Measurements from ENCODE around the gene DYNC2H1. TPM values are rescaled to one million over a fixed set of nuclear protein-coding genes. Genes with fewer than 3 reads are reported as not detected.
"Not testable (repeated sequence)": the region's sequence is repeated elsewhere in the genome, so short reads cannot be mapped to it uniquely, and the experiment has no call there.

DYNC2H1 gene
- total and polyA plus RNA-seq, 4 donors: 0.88 to 22.1 (median 16.5) TPM

DNA sequence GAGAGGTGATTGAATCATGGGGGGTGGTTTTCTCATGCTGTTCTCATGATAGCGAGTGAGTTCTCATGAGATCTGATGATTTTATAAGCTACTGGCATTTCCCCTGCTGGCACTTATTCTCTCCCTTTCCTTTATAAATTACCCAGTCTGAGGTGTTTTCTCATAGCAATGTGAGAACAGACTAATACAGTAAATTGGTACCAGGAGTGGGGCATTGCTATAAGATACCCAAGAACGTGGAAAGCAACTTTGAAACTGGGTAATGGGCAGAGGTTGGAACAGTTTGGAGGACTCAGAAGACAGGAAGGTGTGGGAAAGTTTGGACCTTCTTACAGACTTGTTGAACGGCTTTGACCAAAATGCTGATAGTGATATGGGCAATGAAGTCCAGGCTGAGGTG, 265.0 kb downstream of the DYNC2H1 start:
- H3K27ac ChIP-seq (ENCODE audit: low read depth in 1 of 2, low read length in 2 of 2); H3K36me3 ChIP-seq (ENCODE audit: control insufficient read depth in 1 of 2, insufficient read depth in 2 of 2, low read length in 1 of 2); DNase-seq; H3K4me1 ChIP-seq (ENCODE audit: control insufficient read depth in 1 of 2, insufficient read depth in 2 of 2, low read length in 2 of 2); H3K4me3 ChIP-seq (ENCODE audit: low read length in 2 of 2); ATAC-seq (ENCODE audit: low FRiP score); intact Hi-C loops (cut with DNase I); H3K9me3 ChIP-seq (ENCODE audit: control insufficient read depth, low read length); H3K27me3 ChIP-seq (ENCODE audit: control insufficient read depth in 1 of 2, insufficient read depth in 2 of 2, low read length in 1 of 2): not testable (repeated sequence)
- 63 to 80% methylated on average over 3 of the region's 3 CpGs for WGBS, 2 donors

DNA sequence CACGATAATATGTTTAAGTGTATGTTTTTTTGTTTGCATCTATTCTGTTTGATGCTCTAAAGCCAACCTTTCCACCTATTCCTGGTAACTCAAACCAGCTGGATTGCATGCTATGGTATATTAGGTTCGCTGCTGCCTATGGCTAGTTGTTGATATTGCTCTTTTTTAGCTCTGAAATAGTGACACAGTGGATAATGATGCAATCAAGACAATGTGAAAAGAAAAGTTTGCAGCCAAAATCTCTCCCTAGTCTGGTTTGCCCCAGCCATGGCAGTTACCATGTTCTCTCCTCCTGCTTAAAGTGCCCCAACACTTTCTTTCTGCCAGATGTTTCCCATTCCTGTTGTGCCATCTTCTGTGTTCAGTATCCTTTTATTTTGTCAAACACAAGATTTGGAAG, 269.7 kb downstream of the DYNC2H1 start:
- H3K9me3 ChIP-seq (ENCODE audit: control insufficient read depth, low read length): no peaks in the 10 kb centered on the region
- WGBS, 2 donors: 87 to 89% methylated on average over 2 of the region's 2 CpGs
- H3K27ac ChIP-seq (ENCODE audit: low read depth in 1 of 2, low read length in 2 of 2): no peak overlapping the region
- no peaks in the 10 kb centered on the region for H3K36me3 ChIP-seq (ENCODE audit: control insufficient read depth in 1 of 2, insufficient read depth in 2 of 2, low read length in 1 of 2)
- H3K27me3 ChIP-seq (ENCODE audit: control insufficient read depth in 1 of 2, insufficient read depth in 2 of 2, low read length in 1 of 2): no peaks in the 10 kb centered on the region
- DNase-seq: no peak
- H3K4me3 ChIP-seq (ENCODE audit: low read length in 2 of 2): no peak overlapping the region
- ATAC-seq (ENCODE audit: low FRiP score): no peak
- no peaks in the 10 kb centered on the region for H3K4me1 ChIP-seq (ENCODE audit: control insufficient read depth in 1 of 2, insufficient read depth in 2 of 2, low read length in 2 of 2)
- intact Hi-C loops (cut with DNase I): no loop called here

DNA sequence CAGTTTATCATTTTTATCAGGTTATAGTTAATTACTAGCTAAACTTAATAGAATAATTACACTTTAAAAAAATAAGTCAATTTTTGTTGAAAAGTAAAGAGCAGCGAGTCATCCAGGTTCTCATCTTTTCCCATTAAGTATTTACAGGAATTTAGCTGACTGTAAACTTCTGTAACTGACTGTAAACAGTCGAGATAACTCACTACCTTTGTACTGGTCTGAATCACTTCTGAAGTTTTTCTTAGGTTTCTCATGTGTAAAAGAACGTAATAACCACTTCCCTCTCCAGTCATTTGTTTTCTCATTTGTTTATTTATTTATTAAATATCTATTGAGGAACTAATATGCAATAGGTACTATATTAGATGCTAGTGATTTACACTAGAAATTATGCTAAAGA, 270.8 kb downstream of the DYNC2H1 start:
- WGBS, 2 donors: 91% methylated on average over 3 of the region's 3 CpGs
- DNase-seq: no peak
- Histone ChIP-seq H3K4me1 (ENCODE audit: control insufficient read depth in 1 of 2, insufficient read depth in 2 of 2, low read length in 2 of 2) (no peaks in the 10 kb centered on the region), H3K4me3 (ENCODE audit: low read length in 2 of 2) (no peak overlapping the region), H3K27me3 (ENCODE audit: control insufficient read depth in 1 of 2, insufficient read depth in 2 of 2, low read length in 1 of 2) (no peaks in the 10 kb centered on the region), H3K27ac (ENCODE audit: low read depth in 1 of 2, low read length in 2 of 2) (no peak overlapping the region), H3K36me3 (ENCODE audit: control insufficient read depth in 1 of 2, insufficient read depth in 2 of 2, low read length in 1 of 2) (no peaks in the 10 kb centered on the region), H3K9me3 (ENCODE audit: control insufficient read depth, low read length) (no peaks in the 10 kb centered on the region)
- no peak for ATAC-seq (ENCODE audit: low FRiP score)
- intact Hi-C loops (cut with DNase I): no loop called here

DNA sequence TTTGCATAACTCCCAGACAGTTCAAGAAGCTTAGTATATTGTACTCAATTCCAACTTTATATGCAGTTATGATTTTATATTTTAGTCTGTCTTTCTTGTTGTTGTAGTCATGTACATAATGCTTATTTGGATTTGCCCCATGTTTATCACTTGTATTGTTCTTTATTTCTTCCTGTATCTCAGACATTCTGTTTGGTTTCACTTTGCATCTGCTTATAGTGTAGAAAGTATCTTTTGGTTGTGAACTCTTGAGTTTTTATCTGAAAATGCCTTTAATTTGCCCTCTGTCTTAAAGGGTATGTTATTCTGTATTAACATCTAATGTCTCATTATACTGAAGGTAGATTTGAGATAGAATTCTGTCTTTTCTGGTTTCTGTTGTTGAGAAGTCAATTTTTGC, 275.4 kb downstream of the DYNC2H1 start:
- H3K36me3 ChIP-seq (ENCODE audit: control insufficient read depth in 1 of 2, insufficient read depth in 2 of 2, low read length in 1 of 2): no peaks in the 10 kb centered on the region
- intact Hi-C loops (cut with DNase I): no loop called here
- DNase-seq: no peak
- ATAC-seq (ENCODE audit: low FRiP score): no peak
- no peak overlapping the region for H3K27ac ChIP-seq (ENCODE audit: low read depth in 1 of 2, low read length in 2 of 2)
- no peaks in the 10 kb centered on the region for H3K27me3 ChIP-seq (ENCODE audit: control insufficient read depth in 1 of 2, insufficient read depth in 2 of 2, low read length in 1 of 2)
- H3K9me3 ChIP-seq (ENCODE audit: control insufficient read depth, low read length): no peaks in the 10 kb centered on the region
- H3K4me1 ChIP-seq (ENCODE audit: control insufficient read depth in 1 of 2, insufficient read depth in 2 of 2, low read length in 2 of 2): no peaks in the 10 kb centered on the region
- H3K4me3 ChIP-seq (ENCODE audit: low read length in 2 of 2): no peak overlapping the region

DNA sequence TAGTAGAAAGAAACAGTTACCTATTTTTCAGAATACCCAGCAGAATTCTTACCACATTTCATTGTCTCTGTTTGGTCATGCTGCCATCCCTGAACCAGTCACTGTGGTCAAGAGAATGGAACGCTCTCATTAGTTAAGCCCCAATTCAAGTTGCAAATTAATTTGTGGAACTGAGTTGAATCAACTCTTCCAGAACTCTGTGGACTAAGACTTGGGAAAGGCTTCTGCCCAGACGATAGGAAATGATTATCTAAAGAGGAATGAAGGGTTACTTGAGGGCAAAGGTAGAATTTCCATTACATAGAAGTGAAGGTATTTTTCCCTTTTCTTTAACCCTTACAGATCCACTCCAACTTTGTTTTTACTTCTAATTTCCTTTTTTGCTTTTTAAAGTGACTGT, 286.4 kb downstream of the DYNC2H1 start:
- WGBS, 2 donors: 49 to 52% methylated on average over 2 of the region's 2 CpGs
- ATAC-seq (ENCODE audit: low FRiP score): no peak
- Histone ChIP-seq H3K27ac (ENCODE audit: low read depth in 1 of 2, low read length in 2 of 2) (no peak overlapping the region), H3K4me3 (ENCODE audit: low read length in 2 of 2) (no peak overlapping the region), H3K36me3 (ENCODE audit: control insufficient read depth in 1 of 2, insufficient read depth in 2 of 2, low read length in 1 of 2) (peaks cover 0 to 1% of the 10 kb centered on the region in 2 donors), H3K9me3 (ENCODE audit: control insufficient read depth, low read length) (peaks cover 2% of the 10 kb centered on the region), H3K4me1 (ENCODE audit: control insufficient read depth in 1 of 2, insufficient read depth in 2 of 2, low read length in 2 of 2) (no peaks in the 10 kb centered on the region), H3K27me3 (ENCODE audit: control insufficient read depth in 1 of 2, insufficient read depth in 2 of 2, low read length in 1 of 2) (no peaks in the 10 kb centered on the region)
- DNase-seq: no peak
- intact Hi-C loops (cut with DNase I): no loop called here

DNA sequence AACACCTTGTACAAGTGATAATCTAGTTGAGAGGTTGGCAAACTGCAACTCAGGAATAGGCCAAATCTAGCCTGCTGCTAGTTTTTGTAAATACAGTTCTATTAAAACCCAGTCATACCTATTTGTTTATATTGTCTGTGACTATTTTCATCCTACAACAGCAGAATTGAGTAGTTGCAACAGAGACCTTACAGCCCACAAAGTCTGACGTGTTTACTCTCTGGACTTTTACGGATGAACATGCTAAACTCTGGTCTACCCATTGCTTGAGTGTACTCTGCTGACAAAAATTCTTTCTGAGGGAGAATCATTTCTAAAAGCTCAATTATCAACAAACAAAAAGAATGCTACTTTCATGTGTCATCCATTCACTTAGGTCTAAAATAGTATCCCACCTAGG, 287.0 kb downstream of the DYNC2H1 start:
- Histone ChIP-seq H3K4me3 (ENCODE audit: low read length in 2 of 2) (no peak overlapping the region), H3K27me3 (ENCODE audit: control insufficient read depth in 1 of 2, insufficient read depth in 2 of 2, low read length in 1 of 2) (no peaks in the 10 kb centered on the region), H3K27ac (ENCODE audit: low read depth in 1 of 2, low read length in 2 of 2) (no peak overlapping the region), H3K9me3 (ENCODE audit: control insufficient read depth, low read length) (peaks cover 2% of the 10 kb centered on the region), H3K4me1 (ENCODE audit: control insufficient read depth in 1 of 2, insufficient read depth in 2 of 2, low read length in 2 of 2) (no peaks in the 10 kb centered on the region), H3K36me3 (ENCODE audit: control insufficient read depth in 1 of 2, insufficient read depth in 2 of 2, low read length in 1 of 2) (peaks cover 0 to 1% of the 10 kb centered on the region in 2 donors)
- no peak for ATAC-seq (ENCODE audit: low FRiP score)
- no peak for DNase-seq
- intact Hi-C loops (cut with DNase I): no loop called here
- WGBS, 2 donors: 86 to 99% methylated on average over 2 of the region's 2 CpGs

DNA sequence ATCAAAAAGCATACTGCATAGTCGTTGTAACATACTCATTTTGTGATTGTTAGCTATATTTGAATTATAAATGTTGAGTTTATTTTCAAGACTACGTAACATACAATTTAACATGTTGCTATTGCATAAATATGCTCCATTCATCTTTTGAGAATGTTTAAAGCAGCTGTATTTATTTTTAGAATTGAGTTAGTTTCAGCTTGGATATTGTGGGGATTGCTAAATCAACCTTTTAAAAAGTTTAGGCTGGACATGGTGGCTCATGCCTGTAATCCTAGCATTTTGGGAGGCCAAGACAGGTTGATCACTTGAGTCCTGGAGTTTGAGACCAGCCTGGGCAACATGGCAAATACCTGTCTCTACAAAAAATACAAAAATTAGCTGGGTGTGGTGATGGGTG, 288.1 kb downstream of the DYNC2H1 start:
- ATAC-seq (ENCODE audit: low FRiP score) (no peak), DNase-seq (no peak)
- H3K9me3 ChIP-seq (ENCODE audit: control insufficient read depth, low read length): no peaks in the 10 kb centered on the region
- intact Hi-C loops (cut with DNase I): no loop called here
- WGBS, 2 donors: 20 to 46% methylated on average over 2 of the region's 2 CpGs
- no peaks in the 10 kb centered on the region for H3K27me3 ChIP-seq (ENCODE audit: control insufficient read depth in 1 of 2, insufficient read depth in 2 of 2, low read length in 1 of 2)
- no peak overlapping the region for H3K4me3 ChIP-seq (ENCODE audit: low read length in 2 of 2)
- H3K27ac ChIP-seq (ENCODE audit: low read depth in 1 of 2, low read length in 2 of 2): no peak overlapping the region
- peaks cover 0 to 1% of the 10 kb centered on the region in 2 donors for H3K36me3 ChIP-seq (ENCODE audit: control insufficient read depth in 1 of 2, insufficient read depth in 2 of 2, low read length in 1 of 2)
- H3K4me1 ChIP-seq (ENCODE audit: control insufficient read depth in 1 of 2, insufficient read depth in 2 of 2, low read length in 2 of 2): no peaks in the 10 kb centered on the region

DNA sequence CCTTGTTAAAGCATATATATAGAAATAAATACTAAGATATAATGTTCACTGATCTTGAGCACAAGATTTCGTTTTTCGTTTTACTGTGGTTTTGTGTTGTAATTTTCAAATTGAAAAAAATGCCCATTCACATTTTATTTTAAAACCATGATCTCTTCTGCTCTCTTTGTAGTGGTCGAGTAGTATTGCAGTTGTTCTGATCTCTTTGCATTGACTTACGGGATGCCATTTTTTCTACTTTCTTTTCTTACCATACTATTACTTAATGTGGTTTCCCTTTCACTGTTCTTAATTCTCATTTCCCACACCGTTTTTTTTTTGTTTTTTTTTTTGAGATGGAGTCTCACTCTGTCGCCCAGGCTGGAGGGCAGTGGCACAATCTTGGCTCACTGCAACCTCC, 289.6 kb downstream of the DYNC2H1 start:
- WGBS, 2 donors: 76 to 84% methylated on average over 6 of the region's 6 CpGs
- no peaks in the 10 kb centered on the region for H3K4me1 ChIP-seq (ENCODE audit: control insufficient read depth in 1 of 2, insufficient read depth in 2 of 2, low read length in 2 of 2)
- H3K27ac ChIP-seq (ENCODE audit: low read depth in 1 of 2, low read length in 2 of 2): no peak overlapping the region
- intact Hi-C loops (cut with DNase I): no loop called here
- peaks cover 0 to 1% of the 10 kb centered on the region in 2 donors for H3K36me3 ChIP-seq (ENCODE audit: control insufficient read depth in 1 of 2, insufficient read depth in 2 of 2, low read length in 1 of 2)
- H3K4me3 ChIP-seq (ENCODE audit: low read length in 2 of 2): no peak overlapping the region
- no peaks in the 10 kb centered on the region for H3K27me3 ChIP-seq (ENCODE audit: control insufficient read depth in 1 of 2, insufficient read depth in 2 of 2, low read length in 1 of 2)
- no peak for ATAC-seq (ENCODE audit: low FRiP score)
- no peaks in the 10 kb centered on the region for H3K9me3 ChIP-seq (ENCODE audit: control insufficient read depth, low read length)
- no peak for DNase-seq

DNA sequence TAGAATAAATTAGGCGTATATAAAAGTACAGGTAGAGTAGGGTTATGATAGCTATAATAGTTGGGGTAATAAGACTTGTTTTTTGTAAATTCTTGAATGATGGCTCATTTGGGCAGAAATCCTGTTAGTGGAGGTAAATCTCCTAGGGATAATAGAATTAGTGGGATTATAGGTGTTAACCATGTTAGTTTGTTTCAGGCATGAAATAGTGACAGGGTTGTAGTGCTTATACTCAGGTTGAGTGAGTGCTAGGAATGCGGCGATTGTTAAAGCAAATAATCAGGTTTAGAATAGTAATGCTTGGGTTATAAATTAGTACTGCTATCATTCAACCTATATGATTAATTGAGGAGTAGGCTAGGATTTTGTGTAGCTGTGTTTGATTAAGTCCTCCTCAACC, 297.1 kb downstream of the DYNC2H1 start:
- H3K36me3 ChIP-seq (ENCODE audit: control insufficient read depth in 1 of 2, insufficient read depth in 2 of 2, low read length in 1 of 2): no peaks in the 10 kb centered on the region
- no peaks in the 10 kb centered on the region for H3K9me3 ChIP-seq (ENCODE audit: control insufficient read depth, low read length)
- no peaks in the 10 kb centered on the region for H3K27me3 ChIP-seq (ENCODE audit: control insufficient read depth in 1 of 2, insufficient read depth in 2 of 2, low read length in 1 of 2)
- no peak overlapping the region for H3K4me3 ChIP-seq (ENCODE audit: low read length in 2 of 2)
- 88 to 90% methylated on average over 3 of the region's 3 CpGs for WGBS, 2 donors
- H3K4me1 ChIP-seq (ENCODE audit: control insufficient read depth in 1 of 2, insufficient read depth in 2 of 2, low read length in 2 of 2): no peaks in the 10 kb centered on the region
- ATAC-seq (ENCODE audit: low FRiP score) (no peak), DNase-seq (no peak)
- no peak overlapping the region for H3K27ac ChIP-seq (ENCODE audit: low read depth in 1 of 2, low read length in 2 of 2)
- intact Hi-C loops (cut with DNase I): no loop called here

Data from aorta (tissue), 5 donors.